Kidney epithelial cell (primary cell): ENCODE data around the gene TEX28. TPM values are rescaled to one million over a fixed set of nuclear protein-coding genes. Genes with fewer than 3 reads are reported as not detected.
"Not testable (repeated sequence)": the region's sequence is repeated elsewhere in the genome, so short reads cannot be mapped to it uniquely, and the experiment has no call there.

Source experiments
- DNase-seq: peaks from one replicate; pipeline ENCODE4 v3.0.0-alpha.2; 2010; ENCODE audit warnings: low read depth
- H3K27me3 ChIP-seq: 2 replicates; pipeline ENCODE4 v1.6.0; 2011; ENCODE audit warnings: low read length; ENCODE audit not compliant: control insufficient read depth, insufficient read depth
- H3K36me3 ChIP-seq: 2 replicates; pipeline ENCODE4 v1.5.1; 2011; ENCODE audit warnings: low read length; ENCODE audit not compliant: control insufficient read depth, insufficient read depth
- H3K4me3 ChIP-seq: 2 replicates; pipeline ENCODE4 v1.5.1; 2011; ENCODE audit warnings: low read depth, mild to moderate bottlenecking, control low read depth, low read length
- total RNA-seq: library from RNA; depleted of rRNA; stranded (reverse); fragments of >200 nt; gene quantifications from 2 replicates; pipeline ENCODE4 v1.2.3, GENCODE V29; 2015
- TF ChIP-seq, protein P1 (sequence below): IDR thresholded peaks from 2 replicates; pipeline ENCODE4 v1.5.1; 2011; ENCODE audit warnings: mild to moderate bottlenecking, moderate library complexity, low read length, control low read depth, inconsistent platforms; ENCODE audit not compliant: insufficient read depth, poor library complexity, severe bottlenecking

The TEX28 gene
- total RNA-seq, 1 donor from 2014 or later = not detected

DNA sequence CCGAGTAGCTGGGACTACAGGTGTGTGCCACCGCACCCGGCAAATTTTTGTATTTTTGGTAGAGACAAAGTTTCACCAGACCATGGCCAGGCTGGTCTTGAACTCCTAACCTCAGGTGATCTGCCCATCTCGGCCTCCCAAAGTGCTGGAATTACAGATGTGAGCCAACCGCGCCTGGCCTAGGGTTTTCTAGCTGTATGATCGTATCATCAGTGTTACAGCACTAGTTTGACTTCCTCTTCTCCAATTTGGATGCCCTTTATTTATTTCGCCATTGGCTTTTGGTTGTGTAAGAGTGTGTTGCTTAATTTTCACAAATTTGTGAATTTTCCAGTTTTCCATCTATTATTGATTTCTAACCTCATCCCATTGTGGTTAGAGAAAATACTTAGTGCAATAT is 5.9 kb upstream of the TEX28 start:
- no peaks in the 10 kb centered on the region for H3K36me3 ChIP-seq
- TF ChIP-seq, protein P1, sequence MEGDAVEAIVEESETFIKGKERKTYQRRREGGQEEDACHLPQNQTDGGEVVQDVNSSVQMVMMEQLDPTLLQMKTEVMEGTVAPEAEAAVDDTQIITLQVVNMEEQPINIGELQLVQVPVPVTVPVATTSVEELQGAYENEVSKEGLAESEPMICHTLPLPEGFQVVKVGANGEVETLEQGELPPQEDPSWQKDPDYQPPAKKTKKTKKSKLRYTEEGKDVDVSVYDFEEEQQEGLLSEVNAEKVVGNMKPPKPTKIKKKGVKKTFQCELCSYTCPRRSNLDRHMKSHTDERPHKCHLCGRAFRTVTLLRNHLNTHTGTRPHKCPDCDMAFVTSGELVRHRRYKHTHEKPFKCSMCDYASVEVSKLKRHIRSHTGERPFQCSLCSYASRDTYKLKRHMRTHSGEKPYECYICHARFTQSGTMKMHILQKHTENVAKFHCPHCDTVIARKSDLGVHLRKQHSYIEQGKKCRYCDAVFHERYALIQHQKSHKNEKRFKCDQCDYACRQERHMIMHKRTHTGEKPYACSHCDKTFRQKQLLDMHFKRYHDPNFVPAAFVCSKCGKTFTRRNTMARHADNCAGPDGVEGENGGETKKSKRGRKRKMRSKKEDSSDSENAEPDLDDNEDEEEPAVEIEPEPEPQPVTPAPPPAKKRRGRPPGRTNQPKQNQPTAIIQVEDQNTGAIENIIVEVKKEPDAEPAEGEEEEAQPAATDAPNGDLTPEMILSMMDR = no peak
- peaks cover 2% of the 10 kb centered on the region for H3K27me3 ChIP-seq
- H3K4me3 ChIP-seq = no peak overlapping the region
- DNase-seq = no peak

DNA sequence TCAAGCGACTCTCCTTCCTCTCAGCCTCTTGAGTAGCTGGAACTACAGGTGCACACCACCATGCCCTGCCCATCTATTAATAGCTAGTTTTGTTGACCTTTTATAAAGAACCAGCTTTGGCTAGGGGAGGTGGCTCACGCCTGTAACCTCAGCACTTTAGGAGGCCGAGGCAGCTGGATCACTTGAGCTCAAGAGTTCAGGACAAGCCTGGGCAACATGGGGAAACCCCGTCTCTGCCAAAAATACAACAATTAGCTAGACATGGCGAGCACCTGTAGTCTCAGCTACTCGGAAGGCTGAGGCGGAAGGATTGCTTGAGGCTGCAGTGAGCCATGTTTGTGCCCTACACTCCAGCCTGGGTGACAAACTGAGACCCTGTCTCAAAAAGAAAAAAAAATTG is 3.4 kb upstream of the TEX28 start:
- DNase-seq = no peak
- TF ChIP-seq, protein P1 = no peak
- Histone ChIP-seq H3K4me3 (no peak overlapping the region), H3K27me3 (peaks cover 2% of the 10 kb centered on the region), H3K36me3 (no peaks in the 10 kb centered on the region)

DNA sequence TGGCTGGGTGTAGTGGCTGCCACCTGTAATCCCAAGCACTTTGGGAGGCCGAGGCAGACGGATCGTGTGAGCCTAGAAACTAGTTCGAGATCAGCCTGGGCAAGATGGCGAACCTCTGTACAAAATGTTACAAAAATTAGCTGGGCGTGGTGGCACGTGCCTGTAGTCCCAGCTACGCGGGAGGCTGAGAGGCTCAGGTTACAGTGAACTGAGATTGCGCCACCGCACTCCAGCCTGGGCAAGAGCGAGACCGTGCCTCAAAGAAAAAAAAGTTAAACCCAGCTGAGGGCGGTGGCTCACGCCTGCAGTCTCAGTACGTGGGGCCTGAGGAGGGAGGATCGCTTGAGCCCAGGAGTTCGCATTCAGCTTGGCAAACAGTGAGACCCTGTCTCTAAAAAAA is 1.8 kb upstream of the TEX28 start:
- Histone ChIP-seq H3K27me3 (no peaks in the 10 kb centered on the region), H3K36me3 (no peaks in the 10 kb centered on the region), H3K4me3 (no peak overlapping the region)
- TF ChIP-seq, protein P1 = no peak
- no peak for DNase-seq

DNA sequence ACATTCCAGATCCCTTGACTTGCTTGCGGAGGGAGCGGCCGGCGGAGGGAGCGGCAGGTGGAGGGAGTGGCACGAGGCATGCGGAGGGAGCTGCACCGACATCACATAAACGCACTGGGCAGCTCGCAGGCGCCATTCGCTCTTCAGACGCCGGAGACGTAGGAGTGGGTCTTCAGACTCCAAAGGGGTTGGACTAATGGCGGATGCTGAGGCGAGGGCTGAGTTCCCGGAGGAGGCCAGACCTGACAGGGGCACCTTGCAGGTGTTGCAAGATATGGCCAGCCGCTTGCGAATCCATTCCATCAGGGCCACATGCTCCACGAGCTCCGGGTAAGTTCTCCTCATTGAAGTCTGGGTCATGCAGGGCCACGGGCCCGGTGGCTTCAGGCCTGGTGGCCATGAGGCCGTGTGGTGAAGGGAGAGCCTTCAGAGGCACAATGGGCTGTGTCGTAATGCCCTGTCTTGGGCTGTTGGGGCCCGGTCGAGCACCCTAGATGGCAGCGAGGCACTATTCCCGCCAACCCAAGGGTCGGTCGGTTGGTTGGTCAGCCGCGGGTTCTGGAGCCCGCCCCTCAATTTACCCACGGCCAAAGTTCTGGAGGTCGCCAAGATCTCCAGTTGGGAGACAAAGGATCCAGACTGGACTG is 863 bp upstream of the TEX28 start, which contains the start of gene TKTL1:
Gene TKTL1, plus strand, starts transcription at position 132 of the 647 bp plus-strand sequence. Its CDS starts 65 bp downstream, at position 197.
- Histone ChIP-seq H3K4me3 (no peak within 1 kb of the TSS), H3K27me3 (no peaks in the 10 kb centered on the region), H3K36me3 (no peaks in the 10 kb centered on the region)
- no peak for DNase-seq
- TF ChIP-seq, protein P1 = no peak

DNA sequence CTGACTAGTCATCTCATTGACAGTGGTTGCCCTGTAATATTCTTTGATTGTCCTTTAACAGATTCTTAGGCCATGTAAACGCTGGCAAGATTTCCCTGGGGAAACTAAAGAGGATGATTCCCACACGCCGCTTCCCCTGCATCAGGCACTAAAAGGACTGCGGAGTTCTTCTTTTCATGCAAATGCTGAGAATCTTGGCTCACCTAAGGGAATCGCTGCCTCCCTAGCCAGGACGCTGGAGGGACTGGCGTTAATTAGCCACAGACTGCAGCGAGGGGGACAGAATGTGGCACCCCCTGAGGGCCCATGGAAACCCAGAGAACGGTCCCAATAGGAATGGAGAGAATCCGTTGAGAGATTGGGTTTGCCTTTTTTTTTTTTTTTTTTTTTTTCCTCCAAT is 8.5 kb downstream of the TEX28 start:
- H3K27me3 ChIP-seq, H3K4me3 ChIP-seq, H3K36me3 ChIP-seq, DNase-seq: not testable (repeated sequence)

DNA sequence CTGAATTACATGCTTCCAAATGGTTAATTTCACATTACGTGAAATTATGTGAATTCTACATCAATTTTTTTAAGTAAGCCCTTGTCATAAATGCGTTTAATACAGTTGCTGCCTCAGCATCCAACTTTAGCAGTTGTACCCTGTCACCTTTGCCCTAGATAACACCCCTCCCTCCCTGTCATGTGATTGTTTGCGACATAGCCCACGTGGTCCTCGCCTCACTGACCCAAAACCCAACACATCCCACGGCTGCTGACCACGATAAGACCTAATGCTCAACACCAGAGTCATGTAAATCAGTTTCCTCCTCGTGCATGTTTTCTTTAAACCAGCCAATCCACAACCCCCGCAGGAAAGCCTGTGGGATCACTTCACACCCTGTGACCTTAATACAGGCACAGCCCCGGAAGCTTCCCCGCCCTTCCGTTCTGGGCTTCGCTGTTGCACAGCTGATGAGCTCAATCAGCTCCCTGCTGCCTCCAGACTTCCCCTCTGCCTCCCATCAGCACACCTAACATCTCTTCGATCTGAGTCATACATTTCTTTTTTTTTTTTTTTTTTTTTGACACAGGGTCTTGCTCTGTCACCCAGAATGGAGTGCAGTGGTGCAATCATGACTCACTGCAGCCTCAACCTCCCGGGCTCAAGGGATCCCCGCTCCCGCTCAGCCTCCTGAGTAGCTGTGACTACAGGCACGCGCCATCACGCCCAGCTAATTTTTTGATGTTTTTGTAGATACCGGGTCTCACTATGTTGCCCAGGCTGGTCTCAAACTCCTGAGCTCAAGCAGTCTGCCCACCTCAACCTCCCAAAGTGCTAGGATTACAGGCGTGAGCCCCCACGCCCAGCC is 10.2 kb downstream of the TEX28 start:
- H3K36me3 ChIP-seq, DNase-seq, H3K27me3 ChIP-seq, H3K4me3 ChIP-seq: not testable (repeated sequence)

DNA sequence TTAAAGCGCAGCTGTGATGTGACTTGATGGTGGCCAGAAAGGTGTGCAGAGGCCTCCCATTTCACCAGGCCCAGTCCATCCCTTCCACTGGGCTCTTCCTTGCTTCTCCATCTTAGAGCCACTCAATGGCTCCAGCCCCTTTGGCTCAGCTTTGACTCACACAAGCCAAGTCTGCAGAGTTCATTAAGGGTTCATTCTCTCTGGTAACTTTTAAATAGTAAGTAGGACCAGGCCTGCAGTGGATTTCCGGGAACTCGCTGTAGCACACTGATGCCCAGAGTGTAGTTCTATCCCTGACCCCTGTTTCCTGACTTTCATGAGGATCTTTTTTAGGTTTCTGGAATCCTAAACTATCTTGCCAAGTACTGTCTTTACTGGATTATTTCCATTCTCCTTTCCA is 25.7 kb downstream of the TEX28 start:
- not testable (repeated sequence) for H3K36me3 ChIP-seq, DNase-seq, H3K4me3 ChIP-seq, H3K27me3 ChIP-seq

DNA sequence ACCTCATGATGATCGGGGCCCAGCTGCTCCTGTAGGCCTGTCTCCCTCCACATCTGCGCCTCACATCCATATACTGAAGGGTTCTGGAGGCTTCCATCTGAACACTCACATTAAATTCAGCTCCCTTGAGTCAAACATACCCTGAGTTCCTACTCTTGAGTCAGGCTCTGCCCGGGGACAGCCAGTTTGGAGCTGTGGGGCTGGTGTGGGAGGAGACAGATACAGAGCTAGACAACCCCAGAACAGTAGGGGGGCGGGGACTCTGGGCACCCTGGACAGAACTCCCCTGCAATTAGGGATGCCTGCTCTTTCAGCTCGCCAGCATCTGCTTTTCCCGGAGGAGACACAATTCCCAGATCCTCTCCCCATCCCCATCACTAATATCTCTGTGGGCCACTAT is 31.9 kb downstream of the TEX28 start:
- not testable (repeated sequence) for H3K4me3 ChIP-seq, DNase-seq, H3K27me3 ChIP-seq, H3K36me3 ChIP-seq

DNA sequence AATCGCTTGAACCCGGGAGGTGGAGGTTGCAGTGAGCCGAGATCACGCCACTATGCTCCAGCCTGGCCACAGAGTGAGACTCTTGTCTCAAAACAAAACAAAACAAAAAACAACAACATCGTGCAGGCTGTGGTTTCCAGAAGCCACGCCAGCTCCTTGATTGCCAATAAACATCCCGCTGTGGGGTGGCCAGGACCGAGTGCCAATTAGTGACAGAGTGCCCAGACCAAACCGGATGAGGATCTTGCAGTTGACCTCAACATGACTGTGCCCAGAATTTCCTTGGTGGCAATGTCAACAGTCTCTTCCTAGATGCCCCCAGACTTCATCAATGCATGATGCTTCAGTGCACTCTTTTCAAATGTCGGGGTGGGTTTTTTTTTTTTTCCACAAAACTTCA is 36.2 kb downstream of the TEX28 start:
- not testable (repeated sequence) for DNase-seq, H3K36me3 ChIP-seq, H3K27me3 ChIP-seq, H3K4me3 ChIP-seq

DNA sequence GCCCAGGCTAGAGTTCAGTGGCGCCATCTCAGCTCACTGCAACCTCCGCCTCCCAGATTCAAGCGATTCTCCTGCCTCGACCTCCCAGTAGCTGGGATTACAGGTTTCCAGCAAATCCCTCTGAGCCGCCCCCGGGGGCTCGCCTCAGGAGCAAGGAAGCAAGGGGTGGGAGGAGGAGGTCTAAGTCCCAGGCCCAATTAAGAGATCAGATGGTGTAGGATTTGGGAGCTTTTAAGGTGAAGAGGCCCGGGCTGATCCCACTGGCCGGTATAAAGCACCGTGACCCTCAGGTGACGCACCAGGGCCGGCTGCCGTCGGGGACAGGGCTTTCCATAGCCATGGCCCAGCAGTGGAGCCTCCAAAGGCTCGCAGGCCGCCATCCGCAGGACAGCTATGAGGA is 37.6 kb downstream of the TEX28 start, which contains the start of gene OPN1MW3:
Gene OPN1MW3, plus strand, starts transcription at position 301 of the 400 bp plus-strand sequence. Its CDS starts 38 bp downstream, at position 339.
- DNase-seq, H3K36me3 ChIP-seq, H3K4me3 ChIP-seq, H3K27me3 ChIP-seq: not testable (repeated sequence)

DNA sequence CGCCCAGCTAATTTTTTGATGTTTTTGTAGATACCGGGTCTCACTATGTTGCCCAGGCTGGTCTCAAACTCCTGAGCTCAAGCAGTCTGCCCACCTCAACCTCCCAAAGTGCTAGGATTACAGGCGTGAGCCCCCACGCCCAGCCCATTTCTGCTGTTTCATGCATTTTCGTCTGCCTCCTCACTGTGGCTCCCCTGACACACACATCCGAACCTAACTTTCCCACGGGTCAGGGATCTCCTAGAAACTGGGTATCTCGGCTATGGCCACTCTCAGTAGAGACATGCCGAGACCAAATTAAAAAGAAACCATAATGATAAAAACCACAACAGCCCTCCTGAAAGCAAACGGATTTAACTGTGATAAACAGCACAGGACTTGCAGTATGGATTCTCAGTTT is 46.8 kb downstream of the TEX28 start:
- H3K27me3 ChIP-seq, H3K4me3 ChIP-seq, DNase-seq, H3K36me3 ChIP-seq: not testable (repeated sequence)
